Tibial nerve (tissue), 4 donors: Measurements from ENCODE around the gene PLEKHA7. TPM values are rescaled to one million over a fixed set of nuclear protein-coding genes. Genes with fewer than 3 reads are reported as not detected.

ENCODE experiments used
- DNase-seq, 2 donors: peaks; one replicate each; pipeline ENCODE4 v3.0.0-alpha.2; 2019; ENCODE audit warnings: low spot score in 2 of 2
- H3K27ac ChIP-seq, 4 donors: fragments of 200-600 bp; sonication (generic) in 3 of 4; one replicate each; pipeline ENCODE4 v1.5.1; 2017 to 2019; ENCODE audit warnings: mild to moderate bottlenecking in 1 of 4
- H3K27me3 ChIP-seq, 2 donors: fragments of 200-600 bp; sonication (generic) in 1 of 2; one replicate each; pipeline versions ENCODE4 v1.5.1 to v1.6.0; 2017 to 2019
- H3K36me3 ChIP-seq, 3 donors: fragments of 200-600 bp; sonication (generic); one replicate each; pipeline ENCODE4 v1.5.1; 2018 to 2019
- H3K4me1 ChIP-seq, 4 donors: fragments of 200-600 bp; sonication (generic) in 3 of 4; one replicate each; pipeline ENCODE4 v1.5.1; 2017 to 2019
- H3K4me3 ChIP-seq, 4 donors: fragments of 200-600 bp; sonication (generic) in 3 of 4; one replicate each; pipeline ENCODE4 v1.5.1; 2017 to 2019; ENCODE audit warnings: mild to moderate bottlenecking in 1 of 4, moderate library complexity in 1 of 4
- H3K9me3 ChIP-seq, 4 donors: fragments of 200-600 bp; sonication (generic) in 3 of 4; one replicate each; pipeline ENCODE4 v1.5.1; 2017 to 2019
- EP300 ChIP-seq, 2 donors: sonication (generic); formaldehyde crosslinking; IDR thresholded peaks; one replicate each; pipeline ENCODE4 v1.6.1; 2017; ENCODE audit warnings: antibody characterized with exemption in 2 of 2, mild to moderate bottlenecking in 1 of 2
- POLR2A ChIP-seq, 2 donors: fragments of 450-650 bp; IDR thresholded peaks; one replicate each; pipeline ENCODE4 v1.6.1; 2017; ENCODE audit warnings: antibody characterized with exemption in 2 of 2, mild to moderate bottlenecking in 2 of 2, moderate library complexity in 2 of 2
- WGBS, 2 donors: methylation state at CpG; one replicate each; pipeline ENCODE4 v1.1.5; 2018; 5-methylcytosine and 5-hydroxymethylcytosine counted together
- total RNA-seq, 4 donors: library from RNA; depleted of rRNA; stranded (reverse); fragments of >200 nt; gene quantifications; one replicate each; pipeline ENCODE4 v1.1.0, GENCODE V29; 2016
- TF ChIP-seq, protein P1 (sequence below), 5 experiments: fragments of 200-600 bp in 3 of 5; fragments of 450-650 bp in 2 of 5; sonication (generic) in 3 of 5; IDR thresholded peaks; one replicate each; pipeline ENCODE4 v1.5.1; 2016 to 2019; ENCODE audit warnings: antibody characterized with exemption in 5 of 5, mild to moderate bottlenecking in 3 of 5, moderate library complexity in 2 of 5

The PLEKHA7 gene
- total RNA-seq, 4 donors from 2014 or later = 41.6 to 56.7 (median 50.1) TPM

DNA sequence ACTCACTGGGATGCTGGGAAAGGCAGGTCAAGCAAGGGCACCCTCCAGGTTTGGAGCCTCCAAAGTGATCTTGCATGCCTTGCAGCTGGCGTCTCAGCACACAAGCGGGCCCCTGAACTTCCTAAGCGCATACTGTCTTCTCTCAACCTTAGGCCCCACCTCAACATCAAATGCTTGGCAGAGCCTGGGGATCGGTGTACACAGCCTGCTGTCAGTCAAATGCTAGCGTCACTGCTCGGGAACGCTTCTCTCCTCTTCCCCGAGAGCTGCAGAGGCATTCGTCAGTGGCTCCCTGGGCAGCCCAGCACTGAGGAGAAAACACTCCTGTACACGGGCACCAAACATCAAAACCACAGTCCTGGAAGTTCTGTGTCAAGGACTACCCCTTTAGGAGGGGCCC, 150.8 kb downstream of the PLEKHA7 start:
- Histone ChIP-seq H3K9me3 (no peaks in the 10 kb centered on the region), H3K27me3 (no peaks in the 10 kb centered on the region), H3K4me1 (peaks cover 0 to 35% (median 3%) of the 10 kb centered on the region in 4 donors), H3K4me3 (no peak overlapping the region), H3K27ac (peak overlapping the region in 1 of 4 donors; percentile 58), H3K36me3 (peaks cover 0 to 4% (median 0%) of the 10 kb centered on the region in 3 donors)
- DNase-seq = no peak
- no peak for TF ChIP-seq EP300 (IDR thresholded peaks at IDR 0.05)
- TF ChIP-seq, protein P1, sequence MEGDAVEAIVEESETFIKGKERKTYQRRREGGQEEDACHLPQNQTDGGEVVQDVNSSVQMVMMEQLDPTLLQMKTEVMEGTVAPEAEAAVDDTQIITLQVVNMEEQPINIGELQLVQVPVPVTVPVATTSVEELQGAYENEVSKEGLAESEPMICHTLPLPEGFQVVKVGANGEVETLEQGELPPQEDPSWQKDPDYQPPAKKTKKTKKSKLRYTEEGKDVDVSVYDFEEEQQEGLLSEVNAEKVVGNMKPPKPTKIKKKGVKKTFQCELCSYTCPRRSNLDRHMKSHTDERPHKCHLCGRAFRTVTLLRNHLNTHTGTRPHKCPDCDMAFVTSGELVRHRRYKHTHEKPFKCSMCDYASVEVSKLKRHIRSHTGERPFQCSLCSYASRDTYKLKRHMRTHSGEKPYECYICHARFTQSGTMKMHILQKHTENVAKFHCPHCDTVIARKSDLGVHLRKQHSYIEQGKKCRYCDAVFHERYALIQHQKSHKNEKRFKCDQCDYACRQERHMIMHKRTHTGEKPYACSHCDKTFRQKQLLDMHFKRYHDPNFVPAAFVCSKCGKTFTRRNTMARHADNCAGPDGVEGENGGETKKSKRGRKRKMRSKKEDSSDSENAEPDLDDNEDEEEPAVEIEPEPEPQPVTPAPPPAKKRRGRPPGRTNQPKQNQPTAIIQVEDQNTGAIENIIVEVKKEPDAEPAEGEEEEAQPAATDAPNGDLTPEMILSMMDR (IDR thresholded peaks at IDR 0.05) = no peak
- no peak for TF ChIP-seq POLR2A (IDR thresholded peaks at IDR 0.05)
- WGBS, 2 donors = 48 to 61% methylated on average over 10 of the region's 10 CpGs

DNA sequence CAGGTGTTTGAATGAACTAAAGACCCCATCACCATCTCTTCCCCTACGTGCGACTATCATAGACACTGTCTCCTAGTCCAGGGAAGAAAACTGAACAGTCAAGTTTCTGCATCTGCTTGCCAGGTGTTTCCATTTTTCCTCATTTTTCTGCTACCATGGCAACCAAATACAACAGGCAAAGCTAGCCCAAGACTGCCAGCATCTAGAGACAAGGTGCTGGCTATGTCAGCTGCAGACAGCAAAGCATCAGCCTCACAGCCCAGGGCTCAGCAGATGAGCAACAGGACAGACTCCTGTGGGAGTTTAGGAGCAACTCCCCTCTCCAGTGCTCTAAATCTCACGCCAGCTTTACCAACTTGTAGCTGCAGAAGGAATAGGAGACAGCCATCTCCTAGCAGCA, 151.5 kb downstream of the PLEKHA7 start:
- peaks cover 0 to 35% (median 3%) of the 10 kb centered on the region in 4 donors for H3K4me1 ChIP-seq

DNA sequence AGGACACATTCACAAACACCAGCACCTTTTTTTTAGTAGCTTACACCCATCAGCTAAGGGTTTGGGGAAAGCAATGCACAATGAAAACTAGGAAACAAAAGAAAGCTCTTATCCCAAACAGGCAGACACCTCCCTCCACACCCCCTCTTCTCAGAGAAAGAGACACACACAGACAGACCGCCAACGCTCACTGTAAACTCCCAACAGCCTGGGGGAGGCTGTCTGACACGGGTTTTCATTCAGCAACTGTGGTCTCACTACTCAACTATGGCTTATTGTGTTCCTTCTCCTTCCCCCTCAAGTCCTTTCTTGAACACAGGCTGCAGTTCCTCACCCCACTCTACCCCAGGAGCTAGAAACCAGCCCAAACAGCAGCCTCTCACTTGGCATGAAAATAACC, 152.4 kb downstream of the PLEKHA7 start:
- peaks cover 0 to 43% (median 3%) of the 10 kb centered on the region in 4 donors for H3K4me1 ChIP-seq
- peak in 1 of 2 donors; percentile 76 for TF ChIP-seq EP300 (IDR thresholded peaks at IDR 0.05)
- TF ChIP-seq, protein P1 (IDR thresholded peaks at IDR 0.05) = no peak
- H3K36me3 ChIP-seq = no peaks in the 10 kb centered on the region
- no peaks in the 10 kb centered on the region for H3K9me3 ChIP-seq
- no peak for DNase-seq
- no peaks in the 10 kb centered on the region for H3K27me3 ChIP-seq
- WGBS, 2 donors = 51 to 60% methylated on average over 3 of the region's 3 CpGs
- no peak overlapping the region for H3K4me3 ChIP-seq
- peak overlapping the region in 2 of 4 donors; percentile 68 to 70 for H3K27ac ChIP-seq

More for the DNA sequence above, 151.5 kb downstream of the PLEKHA7 start:
- H3K27me3 ChIP-seq = no peaks in the 10 kb centered on the region
- no peaks in the 10 kb centered on the region for H3K36me3 ChIP-seq
- no peak overlapping the region for H3K4me3 ChIP-seq
- 78 to 91% methylated on average over 3 of the region's 3 CpGs for WGBS, 2 donors
- no peak for DNase-seq
- no peaks in the 10 kb centered on the region for H3K9me3 ChIP-seq
- H3K27ac ChIP-seq = peak overlapping the region in 2 of 4 donors; percentile 46 to 58
- TF ChIP-seq POLR2A (IDR thresholded peaks at IDR 0.05) = no peak
- TF ChIP-seq, protein P1 (IDR thresholded peaks at IDR 0.05) = no peak

DNA sequence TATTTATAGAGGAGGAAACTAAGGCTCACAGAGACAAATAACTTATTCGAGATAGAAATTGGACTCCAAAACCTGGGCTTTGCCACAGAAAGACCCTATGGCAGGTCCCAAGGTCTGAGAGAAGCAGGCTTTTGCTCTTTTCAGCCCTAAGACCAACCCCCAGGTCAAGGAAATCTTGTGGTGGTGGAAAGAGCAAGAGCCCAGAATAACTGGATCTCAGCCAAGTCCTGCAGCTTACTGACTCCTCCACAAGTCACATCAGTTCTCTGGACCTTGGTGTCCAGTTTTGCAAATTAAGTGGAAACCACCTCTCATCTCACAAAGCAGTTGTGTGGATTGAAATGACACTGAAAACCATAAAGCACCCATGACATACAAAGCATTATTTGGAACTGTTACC, 153.6 kb downstream of the PLEKHA7 start:
- Histone ChIP-seq H3K27ac (peak overlapping the region in 2 of 4 donors; percentile 68 to 70), H3K27me3 (no peaks in the 10 kb centered on the region), H3K4me3 (no peak overlapping the region), H3K36me3 (peaks cover 0 to 4% (median 0%) of the 10 kb centered on the region in 3 donors), H3K4me1 (peaks cover 0 to 52% (median 3%) of the 10 kb centered on the region in 4 donors), H3K9me3 (no peaks in the 10 kb centered on the region)
- no peak for TF ChIP-seq POLR2A (IDR thresholded peaks at IDR 0.05)
- TF ChIP-seq EP300 (IDR thresholded peaks at IDR 0.05) = no peak
- TF ChIP-seq, protein P1 (IDR thresholded peaks at IDR 0.05) = no peak
- WGBS, 2 donors = 54 to 65% methylated on average over 1 of the region's 1 CpG
- DNase-seq = no peak

DNA sequence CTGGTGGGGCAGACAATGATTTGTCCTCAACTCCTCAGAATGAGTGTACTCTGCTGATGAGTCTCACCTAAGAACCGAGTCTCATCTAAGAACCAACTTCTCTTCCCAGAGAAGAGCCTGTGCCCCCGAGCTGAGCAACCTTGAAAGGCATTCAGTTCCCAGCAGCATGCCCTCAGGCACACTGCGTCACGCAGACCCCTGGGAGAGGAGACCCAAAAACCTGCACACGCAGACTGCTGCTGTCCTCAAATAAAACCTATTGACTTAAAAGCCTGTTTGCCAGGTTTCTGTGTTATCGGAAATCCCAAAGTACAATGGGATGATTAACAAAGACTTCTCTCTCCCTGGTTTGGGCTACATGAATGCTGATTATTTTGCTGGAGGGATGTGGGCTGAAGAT, 154.6 kb downstream of the PLEKHA7 start:
- WGBS, 2 donors = 75 to 79% methylated on average over 6 of the region's 6 CpGs

More for the DNA sequence above, 154.6 kb downstream of the PLEKHA7 start:
- TF ChIP-seq, protein P1 (IDR thresholded peaks at IDR 0.05) = no peak
- TF ChIP-seq POLR2A (IDR thresholded peaks at IDR 0.05) = no peak
- no peak for TF ChIP-seq EP300 (IDR thresholded peaks at IDR 0.05)
- Histone ChIP-seq H3K9me3 (no peaks in the 10 kb centered on the region), H3K27ac (peak overlapping the region in 2 of 4 donors; percentile 66 to 68), H3K4me1 (peaks cover 0 to 52% (median 5%) of the 10 kb centered on the region in 4 donors), H3K27me3 (no peaks in the 10 kb centered on the region), H3K4me3 (no peak overlapping the region), H3K36me3 (peaks cover 0 to 11% (median 0%) of the 10 kb centered on the region in 3 donors)
- DNase-seq = no peak
